Endometrium (tissue), 2 donors: ENCODE results near the gene METTL13.
"Not testable (repeated sequence)": the region's sequence is repeated elsewhere in the genome, so short reads cannot be mapped to it uniquely, and the experiment has no call there.

Experiments used
- FAIRE-seq: peaks from 2 replicates; lab custom pipeline; 2012; peaks lifted over from hg19 to GRCh38; lab: Jason Lieb, UNC
- donor health status: control.
- donor health status: control.

METTL13 gene

GRCh38 chr1:171769754-171770153 lies 11.7 kb upstream of the METTL13 start:
- no peak for FAIRE-seq

DNA sequence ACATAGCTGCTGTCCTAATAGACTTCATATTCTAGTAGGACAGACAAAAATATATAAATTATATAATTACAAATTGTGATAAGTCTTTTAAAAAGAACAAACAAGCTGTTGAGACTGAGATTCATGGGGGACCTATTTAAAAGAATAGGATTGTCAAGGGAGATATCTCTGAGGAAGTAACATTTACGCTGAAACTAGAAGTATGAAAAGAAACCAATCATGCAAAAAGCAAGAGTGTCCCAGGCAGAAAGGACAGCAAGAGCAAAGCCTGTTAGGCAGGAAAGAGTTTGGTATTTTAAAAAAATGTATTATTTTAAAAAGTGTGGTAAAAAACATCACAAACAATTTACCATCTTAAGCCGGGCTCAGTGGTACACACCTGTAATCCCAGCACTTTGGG lies 9.1 kb upstream of the METTL13 start:
- FAIRE-seq, result no peak

- no peak for FAIRE-seq
Measured at GRCh38 chr1:171780583-171781175, 781 bp upstream of the METTL13 start.

GRCh38 chr1:171783816-171784530 lies 2.5 kb downstream of the METTL13 start:
- FAIRE-seq, result no peak

- no peak for FAIRE-seq
Measured at GRCh38 chr1:171784784-171785183, 3.3 kb downstream of the METTL13 start.

GRCh38 chr1:171785766-171786165 lies 4.3 kb downstream of the METTL13 start:
- no peak for FAIRE-seq

GRCh38 chr1:171786534-171786933 lies 5.1 kb downstream of the METTL13 start:
- FAIRE-seq, result no peak

- no peak for FAIRE-seq
Measured at GRCh38 chr1:171787686-171788480, 6.4 kb downstream of the METTL13 start.

GRCh38 chr1:171788696-171789095 lies 7.2 kb downstream of the METTL13 start:
- no peak for FAIRE-seq

DNA sequence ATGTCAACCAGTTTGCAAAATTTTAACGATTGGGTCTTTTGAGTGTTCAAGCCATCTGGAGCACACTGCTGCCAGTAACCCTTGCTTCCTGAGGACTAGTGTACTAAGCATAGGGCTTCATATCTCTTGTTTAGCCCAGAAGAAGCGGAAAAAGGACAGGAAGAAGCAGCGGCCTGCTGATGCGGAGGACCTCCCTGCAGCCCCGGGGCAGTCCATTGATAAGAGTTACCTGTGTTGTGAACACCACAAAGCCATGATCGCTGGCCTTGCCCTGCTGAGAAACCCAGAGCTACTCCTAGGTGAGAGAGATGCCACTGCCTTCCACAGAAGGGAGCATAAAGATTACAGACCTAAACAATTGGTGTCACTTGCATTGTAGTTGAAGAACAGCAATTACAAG lies 8.9 kb downstream of the METTL13 start:
- no peak for FAIRE-seq

GRCh38 chr1:171792656-171793369 lies 11.4 kb downstream of the METTL13 start:
- no peak for FAIRE-seq

DNA sequence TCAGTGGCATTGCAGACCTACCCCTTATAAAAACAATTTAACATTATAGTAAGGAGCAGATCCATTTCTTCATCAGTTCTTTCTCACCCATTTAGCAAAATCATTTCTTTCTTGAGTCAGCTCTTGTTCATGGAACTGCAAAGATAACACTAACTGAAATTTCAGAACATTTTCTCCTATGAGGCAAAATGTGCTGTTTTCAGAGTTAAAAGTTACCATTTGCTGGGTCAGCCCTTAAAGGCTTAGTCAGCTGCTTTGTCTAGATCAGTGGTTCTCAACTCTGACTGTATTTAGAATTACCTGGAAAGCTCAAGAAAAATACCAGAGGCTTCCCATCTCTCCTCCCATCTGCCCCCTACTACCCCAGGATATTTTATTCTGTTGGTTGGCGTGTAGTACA lies 12.2 kb downstream of the METTL13 start:
- FAIRE-seq, result no peak

GRCh38 chr1:171794085-171794484 lies 12.6 kb downstream of the METTL13 start:
- FAIRE-seq, result no peak

GRCh38 chr1:171796592-171796991 lies 15.1 kb downstream of the METTL13 start:
- FAIRE-seq, result no peak

DNA sequence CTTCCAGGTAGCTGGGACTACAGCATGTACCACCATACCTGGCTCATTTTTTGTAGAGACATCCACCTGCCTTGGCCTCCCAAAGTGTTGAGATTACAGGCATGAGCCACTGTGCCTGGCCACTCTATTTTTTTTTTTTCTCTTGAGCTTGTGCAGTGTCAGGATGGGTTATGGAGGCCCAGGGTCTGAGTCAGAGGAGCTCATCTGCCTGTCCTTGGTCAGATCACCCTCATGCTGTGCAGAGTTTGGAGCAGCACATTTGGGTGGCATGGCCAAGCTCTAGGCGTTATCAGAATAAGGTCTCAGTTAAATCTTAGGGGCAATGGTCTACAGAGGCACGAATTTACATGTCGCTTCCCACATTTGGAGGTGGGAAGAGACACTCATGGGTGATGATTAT lies 16.9 kb downstream of the METTL13 start:
- FAIRE-seq, result no peak

DNA sequence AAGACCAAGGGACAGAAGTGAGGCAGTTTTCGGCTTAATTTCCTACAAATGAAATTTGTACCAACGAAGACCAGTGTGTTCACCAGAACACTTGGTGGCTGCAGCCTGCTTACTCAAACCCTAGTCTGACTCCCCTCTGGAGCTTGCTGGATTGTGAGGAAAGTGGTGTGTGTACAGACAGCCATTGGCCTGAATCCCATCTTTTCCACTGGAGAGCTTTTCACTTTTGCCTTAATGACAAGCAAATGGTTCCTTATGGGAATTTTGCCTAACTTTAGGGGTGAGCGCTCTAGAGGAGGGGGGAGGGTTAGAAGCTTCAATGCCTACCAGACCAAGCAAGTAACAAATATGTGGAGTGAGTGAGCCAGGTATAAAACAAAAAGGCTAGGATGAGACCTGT lies 17.3 kb downstream of the METTL13 start:
- FAIRE-seq, result no peak

GRCh38 chr1:171799166-171799565 lies 17.7 kb downstream of the METTL13 start:
- no peak for FAIRE-seq

DNA sequence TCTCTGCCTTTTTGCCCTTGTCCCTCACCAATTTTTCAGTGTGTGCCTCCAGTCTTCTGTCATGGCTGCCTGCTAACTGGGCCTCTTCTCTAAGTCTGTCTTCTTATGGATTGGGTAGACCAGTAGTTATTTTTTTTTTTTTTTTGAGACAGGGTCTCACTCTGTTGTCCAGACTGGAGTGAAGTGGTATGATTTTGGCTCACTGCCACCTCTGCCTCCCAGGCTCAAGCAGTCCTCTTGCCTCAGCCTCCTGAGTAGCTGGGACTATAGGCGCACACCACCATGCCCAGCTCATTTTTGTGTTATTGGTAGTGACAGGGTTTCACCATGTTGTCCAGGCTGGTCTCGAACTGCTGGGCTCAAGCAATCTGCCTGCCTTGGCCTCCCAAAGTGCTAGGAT lies 18.2 kb downstream of the METTL13 start:
- not testable (repeated sequence) for FAIRE-seq

DNA sequence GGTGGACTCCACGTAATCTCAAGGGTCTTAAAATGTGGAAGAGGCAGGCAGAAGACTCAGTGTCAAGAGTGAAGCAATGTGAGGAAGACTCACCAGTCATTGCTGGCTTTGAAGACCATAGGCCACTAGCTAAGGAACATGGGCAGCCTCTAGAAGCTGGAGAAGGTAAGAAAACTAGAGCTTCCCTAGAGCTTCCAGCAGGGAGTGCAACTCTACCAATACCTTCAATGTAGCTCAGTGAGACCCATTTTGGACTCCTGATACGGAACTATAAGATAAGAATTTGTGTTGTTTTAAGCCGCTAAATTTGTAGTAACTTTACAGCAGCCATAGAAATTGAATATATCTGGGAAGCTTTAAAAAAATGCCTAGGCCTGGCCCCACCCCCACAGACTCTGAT lies 18.9 kb downstream of the METTL13 start:
- no peak for FAIRE-seq

- no peak for FAIRE-seq
Measured at GRCh38 chr1:171800851-171801250, 19.4 kb downstream of the METTL13 start.

DNA sequence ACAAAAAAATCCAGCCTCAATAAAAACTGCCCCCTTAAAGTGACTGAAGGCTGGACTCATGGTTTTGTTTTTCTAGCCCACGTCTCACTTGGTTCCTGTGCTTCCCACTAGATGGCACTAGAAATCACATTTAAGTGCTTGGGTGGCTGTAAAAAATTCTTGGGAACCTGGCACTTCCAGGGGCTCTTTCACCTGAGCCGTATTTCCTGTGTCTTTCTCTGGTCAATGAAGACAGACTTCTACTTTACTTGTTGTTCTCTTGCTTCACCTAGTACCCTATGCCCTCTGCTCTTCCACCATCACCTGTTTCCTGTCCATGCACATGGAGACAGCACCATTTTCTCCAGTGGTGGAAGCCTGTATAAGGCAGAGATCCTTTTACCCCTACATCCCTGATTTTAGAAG lies 20.0 kb downstream of the METTL13 start:
- FAIRE-seq, result no peak

- FAIRE-seq, result no peak
Measured at GRCh38 chr1:171802207-171802606, 20.7 kb downstream of the METTL13 start.

DNA sequence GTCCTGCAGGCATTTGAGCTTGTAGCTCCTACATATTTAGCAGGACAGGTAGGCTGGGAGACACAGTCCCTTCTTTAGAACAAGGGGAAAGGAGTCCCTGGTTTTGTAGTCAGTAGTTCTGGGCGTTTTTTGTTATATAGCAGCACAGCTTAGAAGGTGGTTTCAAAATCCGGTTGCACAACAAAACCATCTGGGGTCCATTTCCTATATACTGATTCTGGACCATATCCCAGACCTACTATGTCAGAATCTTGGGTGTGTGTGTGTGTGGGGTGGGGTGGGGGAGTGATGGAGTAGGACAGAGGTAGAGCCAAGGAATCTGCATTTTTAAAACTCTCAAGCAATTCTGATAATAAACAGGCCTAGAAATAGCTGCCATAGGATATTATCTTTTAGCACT lies 21.6 kb downstream of the METTL13 start:
- no peak for FAIRE-seq
